COLO668 (cell line): ENCODE measurements around the gene CDH4.

Experiments used
- DNase-seq: peaks from one replicate; lab custom pipeline; 2025; ENCODE audit not compliant: unreplicated experiment; lab: John Stamatoyannopoulos, UW

CDH4 gene

GRCh38 chr20:61546641-61547040 is 294.6 kb downstream of the CDH4 start:
- no peak for DNase-seq

GRCh38 chr20:61548069-61548468 is 296.0 kb downstream of the CDH4 start:
- no peak for DNase-seq

GRCh38 chr20:61549865-61550264 is 297.8 kb downstream of the CDH4 start:
- no peak for DNase-seq

GRCh38 chr20:61551401-61551800 is 299.3 kb downstream of the CDH4 start:
- no peak for DNase-seq

- DNase-seq, result no peak
Measured at GRCh38 chr20:61554617-61555016, 302.6 kb downstream of the CDH4 start.

- no peak for DNase-seq
Measured at GRCh38 chr20:61555566-61555965, 303.5 kb downstream of the CDH4 start.

GRCh38 chr20:61556111-61556510 is 304.1 kb downstream of the CDH4 start:
- DNase-seq, result no peak

GRCh38 chr20:61556673-61557072 is 304.6 kb downstream of the CDH4 start:
- DNase-seq, result no peak

GRCh38 chr20:61557621-61558020 is 305.6 kb downstream of the CDH4 start:
- DNase-seq, result no peak

GRCh38 chr20:61558726-61559125 is 306.7 kb downstream of the CDH4 start:
- DNase-seq, result no peak

- no peak for DNase-seq
Measured at GRCh38 chr20:61559706-61560315, 307.8 kb downstream of the CDH4 start.

GRCh38 chr20:61560361-61560853 is 308.3 kb downstream of the CDH4 start:
- no peak for DNase-seq

GRCh38 chr20:61561111-61561830 is 309.2 kb downstream of the CDH4 start:
- DNase-seq, result no peak

- no peak for DNase-seq
Measured at GRCh38 chr20:61562491-61562890, 310.4 kb downstream of the CDH4 start.

- no peak for DNase-seq
Measured at GRCh38 chr20:61562897-61563504, 310.9 kb downstream of the CDH4 start.

GRCh38 chr20:61564628-61565027 is 312.6 kb downstream of the CDH4 start:
- DNase-seq, result no peak

- DNase-seq, result no peak
Measured at GRCh38 chr20:61565791-61566190, 313.7 kb downstream of the CDH4 start.

- DNase-seq, result no peak
Measured at GRCh38 chr20:61566691-61567090, 314.6 kb downstream of the CDH4 start.

- DNase-seq, result no peak
Measured at GRCh38 chr20:61567204-61567603, 315.1 kb downstream of the CDH4 start.

GRCh38 chr20:61569825-61570224 is 317.8 kb downstream of the CDH4 start:
- no peak for DNase-seq

- DNase-seq, result no peak
Measured at GRCh38 chr20:61570646-61571195, 318.7 kb downstream of the CDH4 start.

GRCh38 chr20:61571221-61571620 is 319.2 kb downstream of the CDH4 start:
- no peak for DNase-seq
